Loucy (cell line): Measurements from ENCODE around the gene AGBL4.

ENCODE experiments used
- EZH2phosphoT487 ChIP-seq: fragments of 200-600 bp; IDR thresholded peaks from 2 replicates; pipeline ENCODE4 v1.6.1; 2018; ENCODE audit warnings: antibody characterized with exemption, mild to moderate bottlenecking, moderate library complexity, borderline replicate concordance
- TF ChIP-seq, protein P1 (sequence below): fragments of 200-600 bp; sonication (generic); conservative IDR thresholded peaks from 2 replicates; pipeline ENCODE4 v1.5.1; 2014; ENCODE audit warnings: mild to moderate bottlenecking, antibody characterized with exemption, low read length

DNA sequence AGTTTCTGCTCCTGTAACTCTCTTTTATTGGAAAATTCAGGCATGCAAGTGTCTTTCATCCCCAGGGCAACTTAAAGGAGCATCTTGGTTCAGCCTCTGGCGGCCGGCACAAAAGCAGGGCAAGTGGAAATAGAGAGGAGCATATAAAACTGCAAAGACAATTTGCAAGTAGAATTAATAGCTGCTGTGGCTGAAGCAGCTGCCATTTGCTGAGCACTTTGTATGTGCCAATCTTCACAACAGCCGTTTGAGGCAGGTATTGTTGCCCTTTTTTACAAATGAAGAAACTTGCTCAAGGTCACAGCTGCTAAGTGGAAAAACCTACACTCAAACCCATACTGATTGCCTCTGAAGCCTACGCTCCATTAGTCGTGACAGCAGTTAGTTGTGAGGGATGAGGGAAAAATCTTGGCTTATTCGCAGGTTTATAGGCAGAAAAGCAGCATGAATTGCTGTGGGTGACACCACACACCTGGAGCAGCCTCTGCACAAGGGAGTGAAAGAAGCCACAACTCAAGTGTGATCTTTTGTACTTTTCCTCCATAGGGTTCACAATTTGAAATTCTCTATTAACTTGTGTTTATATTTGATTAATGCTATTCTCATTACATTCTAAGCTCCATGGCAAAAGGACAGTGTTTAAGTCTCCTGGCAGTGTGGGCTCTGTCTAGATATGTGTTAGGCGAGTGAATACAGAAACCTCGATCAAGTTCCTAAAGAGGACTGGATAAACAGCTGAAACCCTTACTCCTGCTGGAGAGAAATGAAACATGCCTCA lies 1148.0 kb downstream of the AGBL4 start:
- TF ChIP-seq, protein P1, sequence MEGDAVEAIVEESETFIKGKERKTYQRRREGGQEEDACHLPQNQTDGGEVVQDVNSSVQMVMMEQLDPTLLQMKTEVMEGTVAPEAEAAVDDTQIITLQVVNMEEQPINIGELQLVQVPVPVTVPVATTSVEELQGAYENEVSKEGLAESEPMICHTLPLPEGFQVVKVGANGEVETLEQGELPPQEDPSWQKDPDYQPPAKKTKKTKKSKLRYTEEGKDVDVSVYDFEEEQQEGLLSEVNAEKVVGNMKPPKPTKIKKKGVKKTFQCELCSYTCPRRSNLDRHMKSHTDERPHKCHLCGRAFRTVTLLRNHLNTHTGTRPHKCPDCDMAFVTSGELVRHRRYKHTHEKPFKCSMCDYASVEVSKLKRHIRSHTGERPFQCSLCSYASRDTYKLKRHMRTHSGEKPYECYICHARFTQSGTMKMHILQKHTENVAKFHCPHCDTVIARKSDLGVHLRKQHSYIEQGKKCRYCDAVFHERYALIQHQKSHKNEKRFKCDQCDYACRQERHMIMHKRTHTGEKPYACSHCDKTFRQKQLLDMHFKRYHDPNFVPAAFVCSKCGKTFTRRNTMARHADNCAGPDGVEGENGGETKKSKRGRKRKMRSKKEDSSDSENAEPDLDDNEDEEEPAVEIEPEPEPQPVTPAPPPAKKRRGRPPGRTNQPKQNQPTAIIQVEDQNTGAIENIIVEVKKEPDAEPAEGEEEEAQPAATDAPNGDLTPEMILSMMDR = no peak
- no peak for TF ChIP-seq EZH2phosphoT487
